Measurements from ENCODE around the gene DUS4L. TPM values are rescaled to one million over a fixed set of nuclear protein-coding genes. Genes with fewer than 3 reads are reported as not detected.

DUS4L gene
- total and polyA plus RNA-seq, 12 donors: 4.2 to 12.7 (median 6.8) TPM

- no peaks in the 10 kb centered on the region for H3K27me3 ChIP-seq
- peaks cover 0 to 6% of the 10 kb centered on the region in 2 donors for H3K36me3 ChIP-seq (replicated peaks in 1 of 2)
- DNase-seq: no peak
- TF ChIP-seq CTCF (IDR thresholded peaks at IDR 0.05): no peak
- no peak for TF ChIP-seq POLR2A (IDR thresholded peaks at IDR 0.05)
- no peak overlapping the region for H3K27ac ChIP-seq
- no peaks in the 10 kb centered on the region for H3K9me3 ChIP-seq (replicated peaks in 1 of 3)
- no peak overlapping the region for H3K4me3 ChIP-seq
- no peaks in the 10 kb centered on the region for H3K4me1 ChIP-seq (replicated peaks in 1 of 2)
- WGBS, 4 donors: 85 to 93% (median 88%) methylated on average over 5 of the region's 5 CpGs
- intact Hi-C loops (cut with DNase I): no loop called here
Measured at GRCh38 chr7:107588529-107589130, 24.9 kb downstream of the DUS4L start.

GRCh38 chr7:107591421-107591820 lies 27.6 kb downstream of the DUS4L start:
- WGBS, 4 donors: 74 to 85% (median 79%) methylated on average over 3 of the region's 3 CpGs
- no peak overlapping the region for H3K27ac ChIP-seq
- peaks cover 0 to 17% of the 10 kb centered on the region in 2 donors for H3K4me1 ChIP-seq (replicated peaks in 1 of 2)
- peaks cover 0 to 7% (median 0%) of the 10 kb centered on the region in 3 donors for H3K9me3 ChIP-seq (replicated peaks in 1 of 3)
- H3K27me3 ChIP-seq: no peaks in the 10 kb centered on the region
- intact Hi-C loops (cut with DNase I): no loop called here
- no peaks in the 10 kb centered on the region for H3K36me3 ChIP-seq (replicated peaks in 1 of 2)
- H3K4me3 ChIP-seq: no peak overlapping the region
- TF ChIP-seq CTCF (IDR thresholded peaks at IDR 0.05): no peak
- TF ChIP-seq POLR2A (IDR thresholded peaks at IDR 0.05): no peak
- DNase-seq: no peak

- Histone ChIP-seq H3K36me3 (replicated peaks in 1 of 2) (no peaks in the 10 kb centered on the region), H3K4me3 (no peak overlapping the region), H3K27me3 (no peaks in the 10 kb centered on the region), H3K4me1 (replicated peaks in 1 of 2) (peaks cover 0 to 20% of the 10 kb centered on the region in 2 donors), H3K27ac (no peak overlapping the region), H3K9me3 (replicated peaks in 1 of 3) (peaks cover 0 to 7% (median 0%) of the 10 kb centered on the region in 3 donors)
- TF ChIP-seq CTCF (IDR thresholded peaks at IDR 0.05) (no peak), POLR2A (IDR thresholded peaks at IDR 0.05) (no peak)
- no peak for DNase-seq
- intact Hi-C loops (cut with DNase I): no loop called here
- 96 to 98% (median 97%) methylated on average over 5 of the region's 5 CpGs for WGBS, 4 donors
Measured at GRCh38 chr7:107592361-107593024, 28.7 kb downstream of the DUS4L start.

- Histone ChIP-seq H3K27ac (no peak overlapping the region), H3K4me1 (replicated peaks in 1 of 2) (peaks cover 0 to 20% of the 10 kb centered on the region in 2 donors), H3K36me3 (replicated peaks in 1 of 2) (no peaks in the 10 kb centered on the region), H3K4me3 (no peak overlapping the region), H3K27me3 (no peaks in the 10 kb centered on the region), H3K9me3 (replicated peaks in 1 of 3) (peaks cover 0 to 7% (median 0%) of the 10 kb centered on the region in 3 donors)
- intact Hi-C loops (cut with DNase I): no loop called here
- DNase-seq: no peak
- WGBS, 4 donors: 86 to 100% (median 95%) methylated on average over 1 of the region's 1 CpG
- no peak for TF ChIP-seq POLR2A (IDR thresholded peaks at IDR 0.05)
- no peak for TF ChIP-seq CTCF (IDR thresholded peaks at IDR 0.05)
Measured at GRCh38 chr7:107593025-107593410, 29.2 kb downstream of the DUS4L start.

Data from adrenal gland (tissue), 12 donors.